Ascending aorta (tissue), 2 donors: ENCODE results near the gene POGK. TPM values are rescaled to one million over a fixed set of nuclear protein-coding genes. Genes with fewer than 3 reads are reported as not detected.
A peak's percentile ranks its signal among the peaks of the same experiment; 100 is the strongest.

Source experiments
- DNase-seq, 2 donors: peaks; one replicate each; pipeline ENCODE4 v3.0.0-alpha.2; 2019; ENCODE audit warnings: low spot score in 2 of 2
- H3K27ac ChIP-seq, 2 donors: fragments of 200-600 bp; sonication (generic); one replicate each; pipeline ENCODE4 v1.5.1; 2016 to 2017; ENCODE audit warnings: mild to moderate bottlenecking in 1 of 2
- H3K27me3 ChIP-seq: fragments of 200-600 bp; sonication (generic); one replicate; pipeline ENCODE4 v1.5.1; 2017
- H3K36me3 ChIP-seq, 2 donors: fragments of 200-600 bp; sonication (generic); one replicate each; pipeline ENCODE4 v1.5.1; 2016
- H3K4me1 ChIP-seq, 2 donors: fragments of 200-600 bp; sonication (generic); one replicate each; pipeline ENCODE4 v1.5.1; 2016 to 2017; ENCODE audit warnings: mild to moderate bottlenecking in 1 of 2
- H3K4me3 ChIP-seq, 2 donors: fragments of 200-600 bp; sonication (generic); one replicate each; pipeline ENCODE4 v1.5.1; 2016 to 2017; ENCODE audit warnings: mild to moderate bottlenecking in 1 of 2
- H3K9me3 ChIP-seq, 2 donors: fragments of 200-600 bp; sonication (generic); one replicate each; pipeline ENCODE4 v1.5.1; 2016
- intact Hi-C: fragments of 100-400 bp; cut with DNase I; formaldehyde crosslinking; loops from one replicate; pipeline ENCODE4 v1.15.1; 2023
- total RNA-seq: library from RNA; depleted of rRNA; stranded (reverse); fragments of >200 nt; gene quantifications from one replicate; pipeline ENCODE4 v1.1.0, GENCODE V29; 2016
- TF ChIP-seq, protein P1 (sequence below), 3 experiments: fragments of 200-600 bp in 2 of 3; fragments of 450-650 bp in 1 of 3; sonication (generic) in 2 of 3; IDR thresholded peaks; one replicate each; pipeline ENCODE4 v1.5.1; 2016 to 2019; ENCODE audit warnings: antibody characterized with exemption in 3 of 3, mild to moderate bottlenecking in 1 of 3, moderate library complexity in 1 of 3

POGK gene
- total RNA-seq, 1 donor from 2014 or later = 10.2 TPM

DNA sequence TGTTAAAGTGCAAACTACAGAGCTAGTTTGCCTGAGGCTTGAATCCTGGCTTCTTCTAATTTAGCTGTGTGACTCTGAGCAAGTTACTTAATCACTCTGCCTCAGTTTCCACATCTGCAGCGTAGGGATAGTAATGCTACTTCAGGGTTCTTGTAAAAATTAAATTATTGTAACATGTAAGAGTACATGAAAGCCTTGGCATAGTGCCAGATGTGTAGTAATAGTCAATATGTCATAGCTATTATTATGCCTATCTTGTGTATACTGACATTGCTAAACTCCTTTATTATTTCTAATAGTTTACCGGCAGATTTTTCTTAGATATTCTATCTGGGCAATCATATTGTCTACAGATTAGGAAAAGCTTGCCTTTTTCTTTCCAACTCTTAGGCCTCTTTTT lies 43.6 kb downstream of the POGK start:
- peaks cover 3% of the 10 kb centered on the region for H3K27me3 ChIP-seq
- H3K4me1 ChIP-seq = peaks cover 0 to 3% of the 10 kb centered on the region in 2 donors
- no peak overlapping the region for H3K4me3 ChIP-seq
- H3K36me3 ChIP-seq = no peaks in the 10 kb centered on the region
- intact Hi-C loops = no loop called here
- H3K9me3 ChIP-seq = no peaks in the 10 kb centered on the region
- no peak for DNase-seq
- TF ChIP-seq, protein P1, sequence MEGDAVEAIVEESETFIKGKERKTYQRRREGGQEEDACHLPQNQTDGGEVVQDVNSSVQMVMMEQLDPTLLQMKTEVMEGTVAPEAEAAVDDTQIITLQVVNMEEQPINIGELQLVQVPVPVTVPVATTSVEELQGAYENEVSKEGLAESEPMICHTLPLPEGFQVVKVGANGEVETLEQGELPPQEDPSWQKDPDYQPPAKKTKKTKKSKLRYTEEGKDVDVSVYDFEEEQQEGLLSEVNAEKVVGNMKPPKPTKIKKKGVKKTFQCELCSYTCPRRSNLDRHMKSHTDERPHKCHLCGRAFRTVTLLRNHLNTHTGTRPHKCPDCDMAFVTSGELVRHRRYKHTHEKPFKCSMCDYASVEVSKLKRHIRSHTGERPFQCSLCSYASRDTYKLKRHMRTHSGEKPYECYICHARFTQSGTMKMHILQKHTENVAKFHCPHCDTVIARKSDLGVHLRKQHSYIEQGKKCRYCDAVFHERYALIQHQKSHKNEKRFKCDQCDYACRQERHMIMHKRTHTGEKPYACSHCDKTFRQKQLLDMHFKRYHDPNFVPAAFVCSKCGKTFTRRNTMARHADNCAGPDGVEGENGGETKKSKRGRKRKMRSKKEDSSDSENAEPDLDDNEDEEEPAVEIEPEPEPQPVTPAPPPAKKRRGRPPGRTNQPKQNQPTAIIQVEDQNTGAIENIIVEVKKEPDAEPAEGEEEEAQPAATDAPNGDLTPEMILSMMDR (IDR thresholded peaks at IDR 0.05) = no peak
- H3K27ac ChIP-seq = no peak overlapping the region

DNA sequence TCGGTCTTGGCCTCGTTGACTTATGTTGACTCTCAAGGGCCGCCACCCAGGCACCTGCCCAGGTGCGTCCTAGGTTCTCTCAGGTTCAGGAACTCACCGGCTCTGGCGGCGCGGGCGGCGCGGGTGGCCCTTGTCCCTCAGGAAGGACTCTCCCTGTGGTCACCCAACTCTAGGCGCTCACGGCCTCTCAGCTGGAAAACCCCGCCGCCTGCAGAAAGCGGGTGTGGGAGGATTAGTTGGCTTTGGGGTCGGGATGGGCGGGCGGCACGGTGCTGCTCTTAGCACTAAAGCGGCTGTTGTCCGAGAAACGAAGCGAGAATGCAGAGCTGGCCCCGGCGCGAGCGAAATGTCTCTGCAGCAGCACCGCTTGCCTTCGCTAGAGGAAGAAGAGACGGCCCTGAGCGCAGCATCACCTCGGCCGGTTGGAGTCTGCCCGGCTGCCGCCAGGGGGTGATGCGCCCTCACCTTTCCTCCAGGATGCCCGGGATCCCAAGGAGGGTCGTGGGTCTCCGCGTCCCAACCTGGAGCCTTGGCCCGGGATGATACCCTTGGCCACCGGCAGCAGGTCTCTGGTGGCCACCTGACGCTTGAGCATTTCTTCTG lies 44.9 kb downstream of the POGK start:
- DNase-seq = peak in 1 of 2 donors; percentile 67
- Histone ChIP-seq H3K4me1 (peaks cover 0 to 3% of the 10 kb centered on the region in 2 donors), H3K4me3 (no peak overlapping the region), H3K27ac (no peak overlapping the region), H3K36me3 (no peaks in the 10 kb centered on the region), H3K27me3 (peaks cover 3% of the 10 kb centered on the region), H3K9me3 (no peaks in the 10 kb centered on the region)
- intact Hi-C loops = no loop called here
- TF ChIP-seq, protein P1 (IDR thresholded peaks at IDR 0.05) = peak; percentile 49 to 81 (median 69)

DNA sequence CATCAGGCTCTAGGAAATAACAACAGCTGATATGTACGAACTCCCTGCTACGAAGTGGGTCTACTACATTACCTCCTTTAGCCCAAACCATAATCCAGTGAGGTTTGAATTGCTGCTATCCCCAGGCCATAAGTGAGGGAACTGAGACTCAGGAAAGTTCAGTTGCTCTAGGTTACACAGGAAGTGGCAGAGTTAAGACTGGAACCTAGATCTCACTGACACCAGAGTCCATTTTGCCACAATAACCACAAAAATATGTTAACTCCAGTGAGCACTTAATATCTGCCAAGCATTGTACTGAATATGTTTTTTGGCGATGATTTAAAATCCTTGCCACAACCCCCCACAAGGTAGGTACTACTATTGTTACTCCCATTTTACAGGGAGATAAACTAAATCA lies 45.7 kb downstream of the POGK start:
- TF ChIP-seq, protein P1 (IDR thresholded peaks at IDR 0.05) = no peak
- Histone ChIP-seq H3K36me3 (no peaks in the 10 kb centered on the region), H3K27me3 (peaks cover 3% of the 10 kb centered on the region), H3K9me3 (no peaks in the 10 kb centered on the region), H3K27ac (no peak overlapping the region), H3K4me1 (peaks cover 0 to 3% of the 10 kb centered on the region in 2 donors), H3K4me3 (no peak overlapping the region)
- no peak for DNase-seq
- intact Hi-C loops = loop anchor here (1.0 kb wide), 1 partner anchor 174 kb away; no protein-coding TSS in a partner anchor

DNA sequence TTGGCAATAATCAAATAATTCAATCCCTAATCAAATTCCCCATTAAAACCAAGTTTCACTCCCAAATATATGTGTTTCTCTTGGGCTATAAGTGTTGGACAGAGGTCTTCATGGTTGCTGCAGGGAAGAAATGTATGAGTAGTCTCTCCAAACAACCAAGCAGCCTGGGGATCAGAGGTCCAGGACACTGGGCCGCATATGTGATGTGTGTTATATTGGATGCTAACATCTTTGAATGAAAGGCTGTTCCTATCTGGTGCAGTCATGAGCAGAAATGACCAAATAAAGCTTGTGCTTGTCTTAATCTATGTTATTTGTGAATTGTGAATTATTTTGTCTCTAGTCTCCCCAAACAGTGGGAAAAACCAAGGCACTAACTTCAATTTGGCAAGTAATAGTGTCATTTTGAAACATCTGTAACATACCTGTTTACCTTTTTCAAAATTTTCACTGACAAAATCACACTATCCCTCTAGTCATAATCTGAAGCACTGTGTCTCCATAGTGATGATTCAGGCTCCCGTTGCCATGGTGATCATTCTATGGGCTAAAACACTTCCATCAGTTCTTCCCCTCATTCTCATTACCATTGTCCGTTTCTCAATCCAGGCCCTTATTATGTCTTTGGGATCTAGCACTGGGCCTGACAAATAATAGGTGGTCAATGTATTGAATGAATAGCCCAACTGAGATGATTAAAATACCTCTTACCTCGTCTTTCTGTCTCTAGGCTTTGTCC lies 49.3 kb downstream of the POGK start:
- intact Hi-C loops = no loop called here
- Histone ChIP-seq H3K27me3 (peaks cover 3% of the 10 kb centered on the region), H3K4me3 (no peak overlapping the region), H3K4me1 (peaks cover 0 to 3% of the 10 kb centered on the region in 2 donors), H3K36me3 (no peaks in the 10 kb centered on the region), H3K27ac (no peak overlapping the region), H3K9me3 (no peaks in the 10 kb centered on the region)
- TF ChIP-seq, protein P1 (IDR thresholded peaks at IDR 0.05) = no peak
- DNase-seq = no peak

DNA sequence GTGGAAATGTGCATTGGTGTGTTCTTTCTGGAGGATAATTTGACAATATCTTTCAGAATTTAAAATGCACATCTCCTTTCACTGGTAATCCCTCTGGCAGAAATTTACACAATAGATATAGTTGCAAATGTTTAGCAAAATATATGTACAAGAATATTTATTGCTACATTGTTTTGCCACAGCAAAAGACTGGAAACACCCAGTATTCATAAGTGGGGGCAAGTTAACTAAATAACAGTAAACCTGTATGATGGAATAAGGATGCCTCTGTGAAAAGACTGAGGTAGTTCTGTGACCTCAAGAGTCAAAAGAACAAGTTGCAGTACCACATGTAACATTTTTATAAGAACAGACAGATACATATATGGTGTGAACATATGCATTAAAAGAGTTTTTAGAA lies 50.5 kb downstream of the POGK start:
- TF ChIP-seq, protein P1 (IDR thresholded peaks at IDR 0.05) = no peak
- H3K4me3 ChIP-seq = no peak overlapping the region
- H3K9me3 ChIP-seq = no peaks in the 10 kb centered on the region
- no peak overlapping the region for H3K27ac ChIP-seq
- no peak for DNase-seq
- H3K4me1 ChIP-seq = no peaks in the 10 kb centered on the region
- H3K27me3 ChIP-seq = peaks cover under 1% of the 10 kb centered on the region
- intact Hi-C loops = no loop called here
- H3K36me3 ChIP-seq = no peaks in the 10 kb centered on the region
